ENCODE data around the gene SNX25. TPM values are rescaled to one million over a fixed set of nuclear protein-coding genes. Genes with fewer than 3 reads are reported as not detected.
"Not testable (repeated sequence)": the region's sequence is repeated elsewhere in the genome, so short reads cannot be mapped to it uniquely, and the experiment has no call there.

Gene SNX25
- polyA plus RNA-seq, 1 experiment: 11.7 TPM

GRCh38 chr4:185322803-185323202 lies 113.4 kb downstream of the SNX25 start:
- ChIA-PET POLR2A (no interaction called here), CTCF (no interaction called here)
- H3K4me3 ChIP-seq (ENCODE audit: low read depth, low read length): no peak overlapping the region
- no peaks in the 10 kb centered on the region for H3K27me3 ChIP-seq (ENCODE audit: control insufficient read depth, insufficient read depth, low read length)
- TF ChIP-seq, protein P1, sequence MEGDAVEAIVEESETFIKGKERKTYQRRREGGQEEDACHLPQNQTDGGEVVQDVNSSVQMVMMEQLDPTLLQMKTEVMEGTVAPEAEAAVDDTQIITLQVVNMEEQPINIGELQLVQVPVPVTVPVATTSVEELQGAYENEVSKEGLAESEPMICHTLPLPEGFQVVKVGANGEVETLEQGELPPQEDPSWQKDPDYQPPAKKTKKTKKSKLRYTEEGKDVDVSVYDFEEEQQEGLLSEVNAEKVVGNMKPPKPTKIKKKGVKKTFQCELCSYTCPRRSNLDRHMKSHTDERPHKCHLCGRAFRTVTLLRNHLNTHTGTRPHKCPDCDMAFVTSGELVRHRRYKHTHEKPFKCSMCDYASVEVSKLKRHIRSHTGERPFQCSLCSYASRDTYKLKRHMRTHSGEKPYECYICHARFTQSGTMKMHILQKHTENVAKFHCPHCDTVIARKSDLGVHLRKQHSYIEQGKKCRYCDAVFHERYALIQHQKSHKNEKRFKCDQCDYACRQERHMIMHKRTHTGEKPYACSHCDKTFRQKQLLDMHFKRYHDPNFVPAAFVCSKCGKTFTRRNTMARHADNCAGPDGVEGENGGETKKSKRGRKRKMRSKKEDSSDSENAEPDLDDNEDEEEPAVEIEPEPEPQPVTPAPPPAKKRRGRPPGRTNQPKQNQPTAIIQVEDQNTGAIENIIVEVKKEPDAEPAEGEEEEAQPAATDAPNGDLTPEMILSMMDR (IDR thresholded peaks at IDR 0.05; ENCODE audit: insufficient read depth, low read depth, low read length): no peak
- DNase-seq (ENCODE audit: low read depth): no peak
- no peaks in the 10 kb centered on the region for H3K36me3 ChIP-seq (ENCODE audit: control insufficient read depth, insufficient read depth, low read length)

GRCh38 chr4:185323606-185324005 lies 114.2 kb downstream of the SNX25 start:
- Histone ChIP-seq H3K36me3 (ENCODE audit: control insufficient read depth, insufficient read depth, low read length) (no peaks in the 10 kb centered on the region), H3K27me3 (ENCODE audit: control insufficient read depth, insufficient read depth, low read length) (no peaks in the 10 kb centered on the region), H3K4me3 (ENCODE audit: low read depth, low read length) (no peak overlapping the region)
- DNase-seq (ENCODE audit: low read depth): no peak
- POLR2A ChIA-PET: no interaction called here
- TF ChIP-seq, protein P1 (IDR thresholded peaks at IDR 0.05; ENCODE audit: insufficient read depth, low read depth, low read length): no peak
- CTCF ChIA-PET: no interaction called here

GRCh38 chr4:185324361-185324760 lies 115.0 kb downstream of the SNX25 start:
- H3K36me3 ChIP-seq (ENCODE audit: control insufficient read depth, insufficient read depth, low read length); H3K4me3 ChIP-seq (ENCODE audit: low read depth, low read length); POLR2A ChIA-PET; DNase-seq (ENCODE audit: low read depth); CTCF ChIA-PET; H3K27me3 ChIP-seq (ENCODE audit: control insufficient read depth, insufficient read depth, low read length): not testable (repeated sequence)

- H3K36me3 ChIP-seq (ENCODE audit: control insufficient read depth, insufficient read depth, low read length); H3K4me3 ChIP-seq (ENCODE audit: low read depth, low read length); H3K27me3 ChIP-seq (ENCODE audit: control insufficient read depth, insufficient read depth, low read length); DNase-seq (ENCODE audit: low read depth); CTCF ChIA-PET; POLR2A ChIA-PET: not testable (repeated sequence)
Measured at GRCh38 chr4:185325721-185326120, 116.3 kb downstream of the SNX25 start.

DNA sequence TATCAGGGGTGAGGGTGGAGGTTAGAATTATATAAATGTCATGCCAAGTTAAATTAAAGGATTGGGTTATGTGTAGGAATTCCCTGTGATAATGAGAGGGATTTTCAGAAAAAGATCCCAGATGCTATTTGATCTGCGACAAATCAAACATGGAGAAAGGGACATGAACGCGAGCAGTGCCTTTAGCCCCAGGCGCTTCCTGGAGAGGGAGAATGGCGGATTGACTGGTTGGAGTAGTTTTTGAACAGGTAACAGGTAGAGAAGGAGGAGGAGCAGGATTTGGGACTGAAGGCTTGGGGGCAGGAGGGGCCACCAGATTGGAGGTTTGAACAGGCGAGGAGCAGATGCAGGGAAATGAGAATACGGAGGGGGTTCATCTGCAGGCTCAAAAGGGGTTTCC lies 119.2 kb downstream of the SNX25 start:
- no peak for DNase-seq (ENCODE audit: low read depth)
- TF ChIP-seq, protein P1 (IDR thresholded peaks at IDR 0.05; ENCODE audit: insufficient read depth, low read depth, low read length): no peak
- CTCF ChIA-PET: interaction anchor here (1.4 kb wide), 1 partner anchor 710 kb away, joined by 3 read pairs; no protein-coding TSS in a partner anchor
- H3K4me3 ChIP-seq (ENCODE audit: low read depth, low read length): no peak overlapping the region
- no peaks in the 10 kb centered on the region for H3K36me3 ChIP-seq (ENCODE audit: control insufficient read depth, insufficient read depth, low read length)
- POLR2A ChIA-PET: no interaction called here
- H3K27me3 ChIP-seq (ENCODE audit: control insufficient read depth, insufficient read depth, low read length): no peaks in the 10 kb centered on the region

DNA sequence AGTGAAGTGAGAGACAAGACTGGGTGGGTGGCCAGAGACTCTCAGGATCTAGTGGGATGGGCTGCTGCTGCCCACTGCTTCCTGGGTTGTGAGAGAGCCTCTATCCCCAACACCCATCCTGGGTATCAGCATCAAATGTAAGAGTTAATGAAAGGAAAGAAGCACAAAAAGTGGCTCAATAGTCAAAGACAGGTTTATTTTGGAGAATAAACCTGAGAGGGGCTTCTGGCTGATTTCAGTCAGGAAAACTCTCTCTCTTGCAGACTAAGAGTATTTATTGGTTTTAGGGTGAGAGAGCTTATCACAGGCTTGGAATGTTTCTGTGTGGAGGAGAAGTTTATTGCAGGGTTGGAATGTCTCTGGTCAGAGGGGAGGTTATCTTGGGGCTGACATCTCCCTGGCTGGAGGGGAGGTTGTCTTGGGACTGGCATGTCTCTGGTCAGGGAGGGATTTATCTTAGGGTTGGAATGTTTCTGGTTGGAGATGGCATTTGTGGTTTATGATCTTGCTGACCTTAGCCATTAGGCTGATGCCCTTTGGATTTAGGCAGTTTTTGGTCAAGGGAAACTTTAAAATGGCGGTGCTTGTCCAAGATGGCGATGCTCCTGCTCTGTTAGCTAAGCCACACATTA lies 120.6 kb downstream of the SNX25 start:
- POLR2A ChIA-PET; H3K27me3 ChIP-seq (ENCODE audit: control insufficient read depth, insufficient read depth, low read length); H3K36me3 ChIP-seq (ENCODE audit: control insufficient read depth, insufficient read depth, low read length); H3K4me3 ChIP-seq (ENCODE audit: low read depth, low read length); DNase-seq (ENCODE audit: low read depth): not testable (repeated sequence)
- CTCF ChIA-PET: interaction anchor here (0.7 kb wide), 1 partner anchor 23 kb away, joined by 3 read pairs; no protein-coding TSS in a partner anchor

Measured in BJ (cell line).